Liver (tissue), 9 donors: Measurements from ENCODE around the gene IL12RB2. TPM values are rescaled to one million over a fixed set of nuclear protein-coding genes. Genes with fewer than 3 reads are reported as not detected.

Source experiments
- DNase-seq: peaks from one replicate; pipeline ENCODE4 v3.0.0-alpha.2; 2017; ENCODE audit warnings: low spot score
- H3K27ac ChIP-seq, 2 donors: one replicate each; pipeline ENCODE4 v1.7.0; 2013; ENCODE audit warnings: inconsistent platforms in 2 of 2, low read length in 2 of 2, control low read depth in 1 of 2, low read depth in 1 of 2, mild to moderate bottlenecking in 1 of 2
- H3K27me3 ChIP-seq, 4 donors: one replicate each; pipeline versions ENCODE4 v1.6.1 to v1.7.0; 2013; ENCODE audit warnings: low read length in 3 of 4, inconsistent platforms in 1 of 4, mild to moderate bottlenecking in 1 of 4, moderate library complexity in 1 of 4; ENCODE audit not compliant: control insufficient read depth in 4 of 4, insufficient read depth in 4 of 4
- H3K36me3 ChIP-seq, 4 donors: one replicate each; pipeline versions ENCODE4 v1.6.1 to v1.7.0; 2013; ENCODE audit warnings: low read length in 3 of 4, mild to moderate bottlenecking in 3 of 4, low read depth in 1 of 4, moderate library complexity in 1 of 4; ENCODE audit not compliant: control insufficient read depth in 4 of 4, insufficient read depth in 3 of 4
- H3K4me1 ChIP-seq, 4 donors: one replicate each; pipeline versions ENCODE4 v1.6.1 to v1.7.0; 2013; ENCODE audit warnings: low read length in 3 of 4, mild to moderate bottlenecking in 3 of 4, moderate library complexity in 1 of 4; ENCODE audit not compliant: control insufficient read depth in 4 of 4, insufficient read depth in 4 of 4
- H3K4me3 ChIP-seq, 3 donors: one replicate each; pipeline versions ENCODE4 v1.6.1 to v1.7.0; 2013; ENCODE audit warnings: low read length in 3 of 3, control low read depth in 1 of 3, low read depth in 1 of 3, mild to moderate bottlenecking in 1 of 3
- H3K9ac ChIP-seq, 2 donors: one replicate each; pipeline ENCODE4 v1.7.0; 2013; ENCODE audit warnings: low read length in 2 of 2, mild to moderate bottlenecking in 2 of 2, moderate library complexity in 2 of 2, control low read depth in 1 of 2, low read depth in 1 of 2
- H3K9me3 ChIP-seq, 4 donors: one replicate each; pipeline versions ENCODE4 v1.6.1 to v1.7.0; 2013; ENCODE audit warnings: low read length in 3 of 4; ENCODE audit not compliant: control insufficient read depth in 4 of 4
- ATF3 ChIP-seq: IDR thresholded peaks from 2 replicates; pipeline ENCODE4 v1.6.1; 2016; ENCODE audit warnings: antibody characterized with exemption
- CTCF ChIP-seq: fragments of 150-350 bp; IDR thresholded peaks from 2 replicates; pipeline ENCODE4 v1.5.1; 2017; ENCODE audit warnings: improper control_type of control experiment, low read depth, low read length; ENCODE audit not compliant: missing input control
- EGR1 ChIP-seq, 2 donors: IDR thresholded peaks; 2 replicates each; pipeline ENCODE4 v1.6.1; 2016 to 2018; ENCODE audit warnings: antibody characterized with exemption in 2 of 2, low read depth in 2 of 2
- FOXA1 ChIP-seq: IDR thresholded peaks from 2 replicates; pipeline ENCODE4 v1.6.1; 2016; ENCODE audit warnings: antibody characterized with exemption
- FOXA2 ChIP-seq: IDR thresholded peaks from 2 replicates; pipeline ENCODE4 v1.6.1; 2016; ENCODE audit warnings: antibody characterized with exemption
- GABPA ChIP-seq, 2 donors: IDR thresholded peaks in 1 of 2; conservative IDR thresholded peaks in 1 of 2; 2 replicates each; pipeline ENCODE4 v1.6.1; 2016; ENCODE audit warnings: antibody characterized with exemption in 2 of 2, mild to moderate bottlenecking in 1 of 2, moderate library complexity in 1 of 2
- HNF4A ChIP-seq, 2 donors: conservative IDR thresholded peaks; 2 replicates each; pipeline ENCODE4 v1.6.1; 2016; ENCODE audit warnings: antibody characterized with exemption in 2 of 2, mild to moderate bottlenecking in 2 of 2
- HNF4G ChIP-seq: IDR thresholded peaks from 2 replicates; pipeline ENCODE4 v1.6.1; 2016; ENCODE audit warnings: antibody characterized with exemption
- JUND ChIP-seq, 2 donors: IDR thresholded peaks; 2 replicates each; pipeline ENCODE4 v1.6.1; 2016; ENCODE audit warnings: antibody characterized with exemption in 2 of 2
- NR2F2 ChIP-seq: IDR thresholded peaks from 2 replicates; pipeline ENCODE4 v1.6.1; 2016; ENCODE audit warnings: antibody characterized with exemption
- RAD21 ChIP-seq, 2 donors: IDR thresholded peaks; 2 replicates each; pipeline ENCODE4 v1.6.1; 2016; ENCODE audit warnings: antibody characterized with exemption in 2 of 2, mild to moderate bottlenecking in 2 of 2
- RXRA ChIP-seq, 2 donors: IDR thresholded peaks; 2 replicates each; pipeline ENCODE4 v1.6.1; 2017 to 2018; ENCODE audit warnings: antibody characterized with exemption in 2 of 2, mild to moderate bottlenecking in 1 of 2
- SP1 ChIP-seq: IDR thresholded peaks from 2 replicates; pipeline ENCODE4 v1.6.1; 2018; ENCODE audit warnings: antibody characterized with exemption, mild to moderate bottlenecking
- TAF1 ChIP-seq: conservative IDR thresholded peaks from 2 replicates; pipeline ENCODE4 v1.6.1; 2016; ENCODE audit warnings: antibody characterized with exemption, mild to moderate bottlenecking
- YY1 ChIP-seq: IDR thresholded peaks from 2 replicates; pipeline ENCODE4 v1.6.1; 2016; ENCODE audit warnings: antibody characterized with exemption, mild to moderate bottlenecking
- ZBTB33 ChIP-seq: IDR thresholded peaks from 2 replicates; pipeline ENCODE4 v1.6.1; 2016; ENCODE audit warnings: antibody characterized with exemption
- WGBS: extraction: QIAGEN DNeasy Blood & Tissue Kit; methylation state at CpG from one replicate; pipeline ENCODE4 v1.1.7; 2013; 5-methylcytosine and 5-hydroxymethylcytosine counted together
- polyA plus RNA-seq, 2 donors: library from polyadenylated mRNA; stranded (reverse) in 1 of 2; unstranded in 1 of 2; fragments of 200-250 nt in 1 of 2; fragments of >200 nt in 1 of 2; fragmentation: Nextera tagmentation in 1 of 2; extraction: Ambion mirVana in 1 of 2; gene quantifications; one replicate each; pipeline versions ENCODE4 v1.2.1 to v1.2.3, GENCODE V29; 2013 to 2015
- total RNA-seq, 2 donors: library from RNA; depleted of rRNA; stranded (reverse); fragments of >200 nt; gene quantifications; one replicate each; pipeline ENCODE4 v1.2.3, GENCODE V29; 2014
- TF ChIP-seq, protein P1 (sequence below): IDR thresholded peaks from 2 replicates; pipeline ENCODE4 v1.6.1; 2016; ENCODE audit warnings: antibody characterized with exemption, mild to moderate bottlenecking
- TF ChIP-seq, protein P2 (sequence below): IDR thresholded peaks from 2 replicates; pipeline ENCODE4 v1.6.1; 2016; ENCODE audit warnings: antibody characterized with exemption
- donor health status: healthy.
- donor health status: healthy.
- donor health status: healthy.
- donor health status: healthy.
- donor health status: healthy.

Gene IL12RB2
- total and polyA plus RNA-seq, 4 donors: 0.06 to 1.3 (median 0.58) TPM

GRCh38 chr1:67372136-67372535 lies 64.5 kb downstream of the IL12RB2 start:
- H3K9ac ChIP-seq: no peak overlapping the region
- peaks cover 0 to 24% (median 5%) of the 10 kb centered on the region in 4 donors for H3K4me1 ChIP-seq
- no peaks in the 10 kb centered on the region for H3K27me3 ChIP-seq
- no peaks in the 10 kb centered on the region for H3K9me3 ChIP-seq
- TF ChIP-seq RXRA (IDR thresholded peaks at IDR 0.05): no peak
- TF ChIP-seq, protein P1, sequence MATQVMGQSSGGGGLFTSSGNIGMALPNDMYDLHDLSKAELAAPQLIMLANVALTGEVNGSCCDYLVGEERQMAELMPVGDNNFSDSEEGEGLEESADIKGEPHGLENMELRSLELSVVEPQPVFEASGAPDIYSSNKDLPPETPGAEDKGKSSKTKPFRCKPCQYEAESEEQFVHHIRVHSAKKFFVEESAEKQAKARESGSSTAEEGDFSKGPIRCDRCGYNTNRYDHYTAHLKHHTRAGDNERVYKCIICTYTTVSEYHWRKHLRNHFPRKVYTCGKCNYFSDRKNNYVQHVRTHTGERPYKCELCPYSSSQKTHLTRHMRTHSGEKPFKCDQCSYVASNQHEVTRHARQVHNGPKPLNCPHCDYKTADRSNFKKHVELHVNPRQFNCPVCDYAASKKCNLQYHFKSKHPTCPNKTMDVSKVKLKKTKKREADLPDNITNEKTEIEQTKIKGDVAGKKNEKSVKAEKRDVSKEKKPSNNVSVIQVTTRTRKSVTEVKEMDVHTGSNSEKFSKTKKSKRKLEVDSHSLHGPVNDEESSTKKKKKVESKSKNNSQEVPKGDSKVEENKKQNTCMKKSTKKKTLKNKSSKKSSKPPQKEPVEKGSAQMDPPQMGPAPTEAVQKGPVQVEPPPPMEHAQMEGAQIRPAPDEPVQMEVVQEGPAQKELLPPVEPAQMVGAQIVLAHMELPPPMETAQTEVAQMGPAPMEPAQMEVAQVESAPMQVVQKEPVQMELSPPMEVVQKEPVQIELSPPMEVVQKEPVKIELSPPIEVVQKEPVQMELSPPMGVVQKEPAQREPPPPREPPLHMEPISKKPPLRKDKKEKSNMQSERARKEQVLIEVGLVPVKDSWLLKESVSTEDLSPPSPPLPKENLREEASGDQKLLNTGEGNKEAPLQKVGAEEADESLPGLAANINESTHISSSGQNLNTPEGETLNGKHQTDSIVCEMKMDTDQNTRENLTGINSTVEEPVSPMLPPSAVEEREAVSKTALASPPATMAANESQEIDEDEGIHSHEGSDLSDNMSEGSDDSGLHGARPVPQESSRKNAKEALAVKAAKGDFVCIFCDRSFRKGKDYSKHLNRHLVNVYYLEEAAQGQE: no peak
- TF ChIP-seq HNF4A (conservative IDR thresholded peaks at IDR 0.05): no peak
- TF ChIP-seq YY1: no peak
- TF ChIP-seq FOXA1: no peak
- TF ChIP-seq, protein P2, sequence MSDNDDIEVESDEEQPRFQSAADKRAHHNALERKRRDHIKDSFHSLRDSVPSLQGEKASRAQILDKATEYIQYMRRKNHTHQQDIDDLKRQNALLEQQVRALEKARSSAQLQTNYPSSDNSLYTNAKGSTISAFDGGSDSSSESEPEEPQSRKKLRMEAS: no peak
- no peak for TF ChIP-seq FOXA2
- TF ChIP-seq NR2F2: no peak
- TF ChIP-seq HNF4G: no peak
- no peak for TF ChIP-seq RAD21 (IDR thresholded peaks at IDR 0.05)
- TF ChIP-seq ATF3: no peak
- TF ChIP-seq SP1: no peak
- TF ChIP-seq TAF1: no peak
- H3K36me3 ChIP-seq: peaks cover 0 to 3% (median 1%) of the 10 kb centered on the region in 4 donors
- DNase-seq: no peak
- WGBS: 80% methylated on average over 3 of the region's 3 CpGs
- H3K4me3 ChIP-seq: no peak overlapping the region
- no peak overlapping the region for H3K27ac ChIP-seq

DNA sequence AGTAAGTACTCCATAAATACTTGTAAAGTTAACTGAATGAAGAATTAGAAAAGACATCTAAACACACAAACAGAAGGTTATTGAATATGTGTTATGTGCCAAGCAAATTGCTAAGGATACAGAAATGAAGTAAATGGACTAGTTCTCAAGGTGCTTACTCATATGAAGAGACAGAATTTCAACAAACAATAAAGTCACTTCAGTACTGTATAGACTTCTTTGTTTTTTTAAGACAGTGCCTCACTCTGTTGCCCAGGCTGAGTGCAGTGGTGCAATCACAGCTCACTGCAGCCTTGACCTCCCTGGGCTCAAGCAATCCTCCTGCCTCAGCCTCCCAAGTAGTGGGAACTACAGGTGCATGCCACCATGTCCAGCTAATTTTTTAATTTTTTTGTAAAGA lies 65.2 kb downstream of the IL12RB2 start:
- Histone ChIP-seq H3K4me1 (peaks cover 0 to 17% (median 3%) of the 10 kb centered on the region in 4 donors), H3K27me3 (no peaks in the 10 kb centered on the region), H3K9me3 (no peaks in the 10 kb centered on the region), H3K36me3 (peaks cover 0 to 5% (median 1%) of the 10 kb centered on the region in 4 donors), H3K9ac (no peak overlapping the region), H3K4me3 (no peak overlapping the region), H3K27ac (no peak overlapping the region)
- DNase-seq: no peak
- TF ChIP-seq RXRA (IDR thresholded peaks at IDR 0.05) (no peak), HNF4G (no peak), SP1 (no peak), CTCF (no peak), RAD21 (IDR thresholded peaks at IDR 0.05) (no peak), NR2F2 (no peak), GABPA (IDR thresholded peaks at IDR 0.05 in 1 of 2, conservative IDR thresholded peaks at IDR 0.05 in 1 of 2) (no peak), FOXA2 (no peak), EGR1 (IDR thresholded peaks at IDR 0.05; ENCODE audit: low read depth in 2 of 2) (no peak), YY1 (no peak), ATF3 (no peak), TAF1 (no peak), ZBTB33 (no peak), HNF4A (conservative IDR thresholded peaks at IDR 0.05) (no peak), JUND (IDR thresholded peaks at IDR 0.05) (no peak), FOXA1 (no peak)
- TF ChIP-seq, protein P2: no peak
- TF ChIP-seq, protein P1: no peak
